HepG2 (cell line): ENCODE measurements around the gene SORD. TPM values are rescaled to one million over a fixed set of nuclear protein-coding genes. Genes with fewer than 3 reads are reported as not detected.

ENCODE experiments used
- ATAC-seq: fragments of 200-7000 bp; cut with Tn5 transposase; 3 replicates; pipeline ENCODE4 v1.9.1; 2020; ENCODE audit warnings: mild to moderate bottlenecking, moderate library complexity
- BruUV-seq: library from RNA; stranded (reverse); fragments of 400-500 nt; replicated peaks from 2 replicates; lab custom pipeline; 2021; lab: Mats Ljungman, UMichigan
- CTCF ChIA-PET: fragments of 300-600 bp; formaldehyde crosslinking; extraction: SDS; loops from one replicate; lab custom pipeline; 2021; ENCODE audit warnings: low total read pairs, inconsistent platforms, low intra/inter-chr PET ratio; lab: Yijun Ruan, JAX
- POLR2A ChIA-PET: fragments of 350-600 bp; sonication (Branson Sonifier 250); formaldehyde crosslinking; loops from one replicate; lab custom pipeline; 2020; ENCODE audit warnings: antibody characterized with exemption, inconsistent platforms; lab: Yijun Ruan, JAX
- DNase-seq: peaks from one replicate; pipeline ENCODE4 v3.0.0-alpha.2; 2015; ENCODE audit warnings: low spot score
- FAIRE-seq: peaks from 3 replicates; lab custom pipeline; 2011; peaks lifted over from hg19 to GRCh38; lab: Jason Lieb, UNC
- H2AFZ ChIP-seq: one replicate; pipeline ENCODE4 v1.6.1; 2011; ENCODE audit warnings: low read length, inconsistent platforms
- H3K27ac ChIP-seq: fragments of 300-600 bp; 3 replicates; pipeline ENCODE4 v1.8.0; 2011; ENCODE audit warnings: mixed run types, mild to moderate bottlenecking, mixed read lengths, low read length, inconsistent platforms; ENCODE audit not compliant: insufficient read depth; ENCODE audit errors: extremely low read length
- H3K27me3 ChIP-seq, 2 experiments: fragments of 200-600 bp in 1 of 2; 2 replicates in 1 of 2; 3 replicates in 1 of 2; pipeline versions ENCODE4 v1.6.0 to v1.8.0; 2011; ENCODE audit warnings: low read length in 2 of 2, mild to moderate bottlenecking in 2 of 2, moderate library complexity in 2 of 2, inconsistent platforms in 1 of 2; ENCODE audit not compliant: insufficient read depth in 2 of 2, control insufficient read depth in 1 of 2
- H3K36me3 ChIP-seq, 2 experiments: fragments of 200-600 bp in 1 of 2; replicated peaks in 1 of 2; 2 replicates in 1 of 2; 3 replicates in 1 of 2; pipeline versions ENCODE4 v1.5.1 to v1.8.0; 2011; ENCODE audit warnings: low read length in 2 of 2, inconsistent platforms in 1 of 2; ENCODE audit not compliant: insufficient read depth in 2 of 2, control insufficient read depth in 1 of 2
- H3K4me1 ChIP-seq: 2 replicates; pipeline ENCODE4 v1.5.1; 2012; ENCODE audit warnings: low read length, inconsistent platforms; ENCODE audit not compliant: insufficient read depth
- H3K4me2 ChIP-seq: 2 replicates; pipeline ENCODE4 v1.6.0; 2011; ENCODE audit warnings: low read depth, low read length, inconsistent platforms
- H3K4me3 ChIP-seq, 3 experiments: fragments of 200-600 bp in 1 of 3; sonication (generic), shearing (Covaris generic) in 1 of 3; replicated peaks in 1 of 3; 2 replicates each; pipeline ENCODE4 v1.5.1; 2011 to 2016; ENCODE audit warnings: low read length in 3 of 3, inconsistent platforms in 2 of 3, low read depth in 2 of 3, mild to moderate bottlenecking in 2 of 3, control low read depth in 1 of 3, mixed read lengths in 1 of 3; ENCODE audit not compliant: insufficient read depth in 1 of 3
- H3K79me2 ChIP-seq: one replicate; pipeline ENCODE4 v1.6.1; 2011; ENCODE audit warnings: low read length, inconsistent platforms; ENCODE audit not compliant: insufficient read depth
- H3K9ac ChIP-seq: 2 replicates; pipeline ENCODE4 v1.6.0; 2011; ENCODE audit warnings: mild to moderate bottlenecking, low read depth, low read length, inconsistent platforms; ENCODE audit not compliant: insufficient read depth
- H3K9me3 ChIP-seq: 2 replicates; pipeline ENCODE4 v1.5.1; 2012; ENCODE audit warnings: mild to moderate bottlenecking, low read length
- H4K20me1 ChIP-seq: 2 replicates; pipeline ENCODE4 v1.6.0; 2011; ENCODE audit warnings: inconsistent platforms, mild to moderate bottlenecking, low read length, moderate library complexity; ENCODE audit not compliant: insufficient read depth
- CENPX ChIP-seq: sonication (generic); formaldehyde crosslinking; IDR thresholded peaks from 2 replicates; pipeline ENCODE4 v1.9.0; 2021; ENCODE audit warnings: mild to moderate bottlenecking, missing genetic modification reagents, moderate library complexity
- CHD4 ChIP-seq: fragments of 200-600 bp; sonication (generic); IDR thresholded peaks from 2 replicates; pipeline ENCODE4 v1.7.0; 2017; ENCODE audit warnings: mild to moderate bottlenecking, low read length, borderline replicate concordance
- GABPA ChIP-seq, 2 experiments: IDR thresholded peaks; 2 replicates each; pipeline ENCODE4 v1.6.1; 2011 to 2016; ENCODE audit warnings: low read depth in 2 of 2, low read length in 1 of 2, missing biosample characterization in 1 of 2, missing genetic modification characterization in 1 of 2
- HMG20A ChIP-seq: IDR thresholded peaks from 2 replicates; pipeline ENCODE4 v1.6.1; 2016; ENCODE audit warnings: borderline replicate concordance
- HNRNPH1 ChIP-seq: fragments of 200-400 bp; formaldehyde crosslinking; optimal IDR thresholded peaks from 2 replicates; pipeline ENCODE3; 2017; ENCODE audit warnings: mild to moderate bottlenecking, low read depth, low read length
- HOXD1 ChIP-seq: sonication (generic); formaldehyde crosslinking; IDR thresholded peaks from 2 replicates; pipeline ENCODE4 v1.5.0; 2020; ENCODE audit warnings: missing genetic modification reagents
- ISX ChIP-seq: sonication (generic); formaldehyde crosslinking; conservative IDR thresholded peaks from 2 replicates; pipeline ENCODE4 v1.5.0; 2020; ENCODE audit warnings: missing genetic modification reagents
- KLF6 ChIP-seq: IDR thresholded peaks from 2 replicates; pipeline ENCODE4 v1.8.0; 2016; ENCODE audit warnings: missing biosample characterization, missing genetic modification reagents
- MED13 ChIP-seq: sonication (generic); formaldehyde crosslinking; IDR thresholded peaks from 2 replicates; pipeline ENCODE4 v1.5.0; 2020; ENCODE audit warnings: missing genetic modification reagents
- NFYB ChIP-seq: sonication (generic); formaldehyde crosslinking; IDR thresholded peaks from 2 replicates; pipeline ENCODE4 v1.4.0; 2020; ENCODE audit warnings: missing genetic modification reagents
- POGZ ChIP-seq: sonication (generic); formaldehyde crosslinking; IDR thresholded peaks from 2 replicates; pipeline ENCODE4 v1.4.0; 2020; ENCODE audit warnings: mild to moderate bottlenecking, missing genetic modification reagents
- RORA ChIP-seq: sonication (generic); formaldehyde crosslinking; IDR thresholded peaks from 2 replicates; pipeline ENCODE4 v1.5.0; 2020; ENCODE audit warnings: mild to moderate bottlenecking, missing genetic modification reagents, moderate library complexity
- SP1 ChIP-seq, 2 experiments: fragments of 450-650 bp in 1 of 2; sonication (generic) in 1 of 2; formaldehyde crosslinking in 1 of 2; IDR thresholded peaks; 2 replicates each; pipeline versions ENCODE4 v1.4.0 to v1.6.1; 2016 to 2020; ENCODE audit warnings: missing genetic modification reagents in 1 of 2
- SUZ12 ChIP-seq: fragments of 150-350 bp; IDR thresholded peaks from 2 replicates; pipeline ENCODE4 v1.6.1; 2014; ENCODE audit warnings: low read depth, low read length
- ZBTB20 ChIP-seq: sonication (generic); formaldehyde crosslinking; IDR thresholded peaks from 2 replicates; pipeline ENCODE4 v1.8.1; 2023; ENCODE audit warnings: missing genetic modification reagents, low read depth, mild to moderate bottlenecking, borderline replicate concordance
- ZKSCAN8 ChIP-seq: IDR thresholded peaks from 2 replicates; pipeline ENCODE4 v1.6.1; 2016; ENCODE audit warnings: borderline replicate concordance, missing genetic modification reagents, missing compliant biosample characterization
- ZNF232 ChIP-seq: sonication (generic); formaldehyde crosslinking; IDR thresholded peaks from 2 replicates; pipeline ENCODE4 v1.4.0; 2020; ENCODE audit warnings: missing genetic modification reagents, borderline replicate concordance
- WGBS: methylation state at CpG from one replicate; pipeline ENCODE4 v1.1.6; 2017; ENCODE audit warnings: low lambda C conversion rate; 5-methylcytosine and 5-hydroxymethylcytosine counted together
- in situ Hi-C: cut with HindIII; loops from 2 replicates; pipeline ENCODE4 v1.10.0; 2017; ENCODE audit warnings: low pct_unique_long_range_greater_than_20kb; ENCODE audit not compliant: extremely low pct_ligation_motif_present
- intact Hi-C: fragments of 100-400 bp; cut with micrococcal nuclease; formaldehyde crosslinking; loops from one replicate; pipeline ENCODE4 v1.10.0; 2022; ENCODE audit not compliant: unreplicated experiment
- polyA plus RNA-seq, 8 experiments: library from polyadenylated mRNA; depleted of rRNA in 3 of 8; stranded (reverse) in 7 of 8; unstranded in 1 of 8; fragments of >200 nt; fragmentation: Illumina TruSeq in 4 of 8; extraction: Trizol in 4 of 8; gene quantifications; 2 replicates each; pipeline versions ENCODE4 v1.2.1 to v1.2.3, GENCODE V29; 2011 to 2016; ENCODE audit warnings: low read depth in 4 of 8, missing spikeins in 1 of 8, mixed read lengths in 1 of 8; ENCODE audit not compliant: insufficient read depth in 1 of 8
- total RNA-seq, 5 experiments: library from RNA; depleted of rRNA; stranded (reverse); fragments of >200 nt; fragmentation: Illumina TruSeq; extraction: Trizol; gene quantifications; 2 replicates each; pipeline ENCODE4 v1.2.3, GENCODE V29; 2016; ENCODE audit warnings: low read depth in 1 of 5

The SORD gene
- total and polyA plus RNA-seq, 2 of the 13 experiments (the other 11 are each of a cell fraction or from before 2014, with no cell fraction given), result 59.1 to 95.3 TPM

GRCh38 chr15:45107941-45108630 lies 85.1 kb downstream of the SORD start:
- no TSS peak for BruUV-seq
- Histone ChIP-seq H3K4me3 (no peak overlapping the region), H3K9ac (no peak overlapping the region), H3K4me1 (no peaks in the 10 kb centered on the region), H3K9me3 (no peaks in the 10 kb centered on the region), H2AFZ (no peak overlapping the region), H3K4me2 (no peak overlapping the region), H3K79me2 (no peaks in the 10 kb centered on the region), H3K27me3 (peaks cover 10 to 44% of the 10 kb centered on the region in 2 experiments), H4K20me1 (no peaks in the 10 kb centered on the region), H3K36me3 (no peaks in the 10 kb centered on the region), H3K27ac (no peak overlapping the region)
- POLR2A ChIA-PET, result no interaction called here
- in situ Hi-C loops (no loop called here), intact Hi-C loops (no loop called here)
- DNase-seq (no peak), ATAC-seq (no peak), FAIRE-seq (no peak)
- CTCF ChIA-PET, result no interaction called here
- TF ChIP-seq NFYB (CRISPR knock-in tag) (no peak), ZNF232 (no peak), SUZ12 (no peak), HOXD1 (CRISPR knock-in tag) (no peak), MED13 (CRISPR knock-in tag) (no peak), CENPX (CRISPR knock-in tag) (no peak), ISX (no peak), ZKSCAN8 (CRISPR knock-in tag) (no peak), HMG20A (no peak), SP1 (IDR thresholded peaks at IDR 0.05) (no peak), SP1 (CRISPR knock-in tag; IDR thresholded peaks at IDR 0.05) (no peak), RORA (CRISPR knock-in tag) (no peak), HNRNPH1 (no peak), GABPA (IDR thresholded peaks at IDR 0.05; ENCODE audit: low read depth, low read length) (no peak), GABPA (CRISPR knock-in tag; IDR thresholded peaks at IDR 0.05; ENCODE audit: low read depth) (no peak), CHD4 (no peak), ZBTB20 (CRISPR knock-in tag) (no peak), KLF6 (CRISPR knock-in tag) (no peak), POGZ (CRISPR knock-in tag) (no peak)
- whole genome bisulfite sequencing, result no CpG with 5 or more reads among the region's 10 CpGs
